H9 (cell line): ENCODE measurements around the gene CARS1. TPM values are rescaled to one million over a fixed set of nuclear protein-coding genes. Genes with fewer than 3 reads are reported as not detected.

ENCODE experiments used
- DNase-seq: peaks from one replicate; pipeline ENCODE4 v3.0.0-alpha.2; 2017
- H2AFZ ChIP-seq: one replicate; pipeline ENCODE4 v1.6.1; 2013; ENCODE audit warnings: mild to moderate bottlenecking, low read length, control low read depth, moderate library complexity
- H2AK5ac ChIP-seq: 2 replicates; pipeline ENCODE4 v1.6.1; 2013; ENCODE audit warnings: low read length, control low read depth, mixed read lengths; ENCODE audit not compliant: insufficient read length
- H2BK120ac ChIP-seq: one replicate; pipeline ENCODE4 v1.6.1; 2013; ENCODE audit warnings: low read depth, mild to moderate bottlenecking, low read length, control low read depth, inconsistent platforms; ENCODE audit not compliant: poor library complexity, severe bottlenecking
- H2BK12ac ChIP-seq: 2 replicates; pipeline ENCODE4 v1.6.1; 2013; ENCODE audit warnings: low read length, control low read depth, mixed read lengths, low read depth; ENCODE audit not compliant: insufficient read length
- H2BK15ac ChIP-seq: 2 replicates; pipeline ENCODE4 v1.6.1; 2013; ENCODE audit warnings: low read depth, low read length, control low read depth
- H2BK20ac ChIP-seq: one replicate; pipeline ENCODE4 v1.6.1; 2013; ENCODE audit warnings: low read depth, mild to moderate bottlenecking, low read length, control low read depth, inconsistent platforms; ENCODE audit not compliant: poor library complexity, severe bottlenecking
- H2BK5ac ChIP-seq: 2 replicates; pipeline ENCODE4 v1.6.1; 2013; ENCODE audit warnings: low read length, control low read depth, mixed read lengths; ENCODE audit not compliant: insufficient read length
- H3K14ac ChIP-seq: 2 replicates; pipeline ENCODE4 v1.6.1; 2013; ENCODE audit warnings: low read length, control low read depth; ENCODE audit not compliant: insufficient read depth
- H3K18ac ChIP-seq: 2 replicates; pipeline ENCODE4 v1.6.1; 2013; ENCODE audit warnings: low read depth, mild to moderate bottlenecking, mixed read lengths, low read length, control low read depth; ENCODE audit not compliant: insufficient read length
- H3K23ac ChIP-seq: 2 replicates; pipeline ENCODE4 v1.6.1; 2013; ENCODE audit warnings: low read length, control low read depth, mixed read lengths, low read depth; ENCODE audit not compliant: insufficient read length
- H3K23me2 ChIP-seq: 2 replicates; pipeline ENCODE4 v1.6.1; 2013; ENCODE audit warnings: low read depth, mild to moderate bottlenecking, mixed read lengths, low read length, control low read depth; ENCODE audit not compliant: insufficient read length, poor library complexity, severe bottlenecking
- H3K27ac ChIP-seq: 2 replicates; pipeline ENCODE4 v1.5.1; 2013; ENCODE audit warnings: low read length, control low read depth, mixed read lengths, low read depth; ENCODE audit not compliant: insufficient read length
- H3K27me3 ChIP-seq: 2 replicates; pipeline ENCODE4 v1.6.1; 2013; ENCODE audit warnings: low read length, control low read depth, inconsistent platforms; ENCODE audit not compliant: insufficient read depth
- H3K4ac ChIP-seq: 2 replicates; pipeline ENCODE4 v1.6.1; 2013; ENCODE audit warnings: low read depth, mild to moderate bottlenecking, control low read depth, inconsistent platforms, low read length, moderate library complexity
- H3K4me1 ChIP-seq: 2 replicates; pipeline ENCODE4 v1.6.1; 2013; ENCODE audit warnings: low read length, control low read depth, inconsistent platforms; ENCODE audit not compliant: insufficient read depth
- H3K4me2 ChIP-seq: 2 replicates; pipeline ENCODE4 v1.6.1; 2013; ENCODE audit warnings: low read length, control low read depth, mixed read lengths; ENCODE audit not compliant: insufficient read length, insufficient read depth
- H3K56ac ChIP-seq: 2 replicates; pipeline ENCODE4 v1.6.1; 2013; ENCODE audit warnings: low read depth, mild to moderate bottlenecking, mixed read lengths, low read length, control low read depth; ENCODE audit not compliant: insufficient read length
- H3K79me1 ChIP-seq: 2 replicates; pipeline ENCODE4 v1.6.1; 2013; ENCODE audit warnings: low read depth, mild to moderate bottlenecking, moderate library complexity, low read length, control low read depth, inconsistent platforms; ENCODE audit not compliant: insufficient read depth, poor library complexity, severe bottlenecking
- H3K79me2 ChIP-seq: 2 replicates; pipeline ENCODE4 v1.6.1; 2013; ENCODE audit warnings: low read length, control low read depth, inconsistent platforms; ENCODE audit not compliant: insufficient read depth
- H3K9ac ChIP-seq: 2 replicates; pipeline ENCODE4 v1.6.1; 2013; ENCODE audit warnings: low read length, control low read depth, mixed read lengths; ENCODE audit not compliant: insufficient read length; ENCODE audit errors: extremely low read depth
- H3K9me3 ChIP-seq: one replicate; pipeline ENCODE4 v1.6.1; 2013; ENCODE audit warnings: low read depth, low read length, inconsistent platforms; ENCODE audit not compliant: control insufficient read depth
- H3T11ph ChIP-seq: one replicate; pipeline ENCODE4 v1.6.1; 2013; ENCODE audit warnings: mild to moderate bottlenecking, low read length, control low read depth, inconsistent platforms
- H4K20me1 ChIP-seq: one replicate; pipeline ENCODE4 v1.6.1; 2013; ENCODE audit not compliant: control insufficient read depth, insufficient read length, insufficient read depth
- H4K5ac ChIP-seq: 2 replicates; pipeline ENCODE4 v1.6.1; 2013; ENCODE audit warnings: low read depth, mild to moderate bottlenecking, mixed read lengths, low read length, control low read depth; ENCODE audit not compliant: insufficient read length
- H4K8ac ChIP-seq: replicated peaks from 2 replicates; pipeline ENCODE4 v1.6.1; 2013; ENCODE audit warnings: low read length, control low read depth, mixed read lengths, low read depth; ENCODE audit not compliant: insufficient read length
- H4K91ac ChIP-seq: 2 replicates; pipeline ENCODE4 v1.6.1; 2013; ENCODE audit warnings: low read depth, mild to moderate bottlenecking, moderate library complexity, mixed read lengths, low read length, control low read depth; ENCODE audit not compliant: insufficient read length
- H3K27ac Mint-ChIP-seq, 3 experiments: 2 replicates in 2 of 3; 3 replicates in 1 of 3; pipeline ENCODE4 v1.8.0; 2020 to 2021; ENCODE audit warnings: mixed read lengths in 3 of 3, mild to moderate bottlenecking in 1 of 3, moderate library complexity in 1 of 3
- H3K27me3 Mint-ChIP-seq: 2 replicates; pipeline ENCODE4 v1.8.0; 2021; ENCODE audit warnings: low read depth, mild to moderate bottlenecking, moderate library complexity, mixed read lengths
- H3K36me3 Mint-ChIP-seq, 3 experiments: 2 replicates in 2 of 3; 3 replicates in 1 of 3; pipeline ENCODE4 v1.8.0; 2020 to 2021; ENCODE audit warnings: low read depth in 3 of 3, mixed read lengths in 3 of 3; ENCODE audit not compliant: insufficient read depth in 1 of 3
- H3K4me1 Mint-ChIP-seq, 2 experiments: 2 replicates each; pipeline ENCODE4 v1.8.0; 2020; ENCODE audit warnings: mixed read lengths in 2 of 2
- H3K4me3 Mint-ChIP-seq, 2 experiments: 2 replicates in 1 of 2; 3 replicates in 1 of 2; pipeline ENCODE4 v1.8.0; 2020 to 2021; ENCODE audit warnings: mild to moderate bottlenecking in 2 of 2, mixed read lengths in 2 of 2, moderate library complexity in 1 of 2
- H3K9me3 Mint-ChIP-seq, 2 experiments: 2 replicates in 1 of 2; 3 replicates in 1 of 2; pipeline ENCODE4 v1.8.0; 2020; ENCODE audit warnings: mild to moderate bottlenecking in 2 of 2, mixed read lengths in 2 of 2, moderate library complexity in 1 of 2
- WGBS: extraction: QIAGEN DNeasy Blood & Tissue Kit; methylation state at CpG from one replicate; pipeline ENCODE4 v1.1.7; 2013; ENCODE audit warnings: missing lambda C conversion rate, low lambda C conversion rate, mixed read lengths; ENCODE audit not compliant: insufficient read length; ENCODE audit errors: extremely low coverage; 5-methylcytosine and 5-hydroxymethylcytosine counted together
- total RNA-seq: library from RNA; stranded (reverse); gene quantifications from 2 replicates; pipeline ENCODE4 v1.2.1, GENCODE V29; 2021
- TF ChIP-seq, protein P1 (sequence below): fragments of 200-600 bp; sonication (generic); conservative IDR thresholded peaks from 3 replicates; pipeline ENCODE4 v1.8.0; 2021; ENCODE audit warnings: antibody characterized with exemption, mild to moderate bottlenecking

Gene CARS1
- total RNA-seq, 1 experiment from 2014 or later: 92.3 TPM

DNA sequence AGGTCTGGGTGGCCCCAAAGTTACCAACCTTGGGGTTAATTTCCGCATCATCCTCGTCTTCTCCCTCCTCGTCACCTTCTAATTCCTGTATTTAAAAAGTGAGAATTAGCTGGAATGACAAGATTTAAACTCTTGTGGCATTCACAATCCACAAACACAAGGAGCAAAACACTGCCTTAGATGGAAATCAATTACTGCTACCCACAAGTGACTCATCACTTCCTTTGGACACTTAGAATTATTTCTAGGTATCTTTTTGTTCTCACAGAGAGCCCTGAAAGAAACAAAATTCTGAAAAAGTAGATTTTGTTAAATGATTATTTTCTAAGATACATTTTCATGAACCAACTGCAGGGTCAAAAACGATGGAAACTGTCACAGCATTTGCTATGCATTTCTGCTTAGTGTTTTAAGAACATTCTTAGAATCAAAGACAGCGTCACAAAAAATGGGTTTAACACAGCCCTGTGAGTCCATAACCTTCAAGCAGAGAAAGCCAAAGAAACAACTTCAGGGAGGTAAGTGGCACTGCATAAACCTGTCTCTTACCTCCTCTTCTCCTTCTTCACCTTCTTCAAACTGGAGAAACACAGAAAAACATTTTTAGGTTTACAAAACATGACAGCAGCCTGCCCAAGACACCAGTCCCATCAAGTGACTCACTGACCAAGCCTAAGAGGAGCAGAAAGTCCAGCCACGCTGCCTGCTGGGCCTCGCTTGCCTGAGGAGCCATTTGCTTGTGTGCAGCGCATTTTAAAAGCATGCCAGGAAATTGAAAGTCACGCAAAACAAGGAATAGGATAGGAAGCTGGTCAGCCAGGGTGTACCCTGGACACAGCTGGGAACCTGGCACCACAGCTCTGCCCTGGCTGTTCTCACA, 105.8 kb downstream of the CARS1 start:
- Histone ChIP-seq H2AFZ (no peak overlapping the region), H4K20me1 (no peaks in the 10 kb centered on the region), H3K79me2 (no peaks in the 10 kb centered on the region; the same call in 1 of the 2 replicates), H3K4me1 (peaks cover 2% of the 10 kb centered on the region; the same call in 1 of the 2 replicates), H3K4me2 (no peak overlapping the region), H2BK120ac (no peak overlapping the region), H3K27me3 (no peaks in the 10 kb centered on the region), H3K27ac (no peak overlapping the region), H3K79me1 (no peaks in the 10 kb centered on the region), H2AK5ac (no peak overlapping the region), H3K4ac (no peak overlapping the region), H4K5ac (no peak overlapping the region), H2BK5ac (no peak overlapping the region), H3K18ac (no peak overlapping the region), H4K8ac (no peak overlapping the region), H3T11ph (no peak overlapping the region), H2BK15ac (no peak overlapping the region), H2BK20ac (no peak overlapping the region), H3K14ac (no peak overlapping the region), H2BK12ac (no peak overlapping the region), H3K23ac (no peak overlapping the region), H3K56ac (no peak overlapping the region), H3K23me2 (no peaks in the 10 kb centered on the region), H3K9ac (no peak overlapping the region), H3K9me3 (no peaks in the 10 kb centered on the region), H4K91ac (no peak overlapping the region)
- Mint-ChIP-seq H3K27me3 (no peaks in the 10 kb centered on the region; the same call in 1 of the 2 replicates), H3K4me1 (peaks cover 17 to 23% of the 10 kb centered on the region in 2 experiments), H3K36me3 (peaks cover 68 to 98% (median 89%) of the 10 kb centered on the region in 3 experiments), H3K9me3 (no peaks in the 10 kb centered on the region), H3K4me3 (no peak overlapping the region), H3K27ac (peak overlapping the region in 2 of 3 experiments; percentile 35 to 45; a peak in 2 of 7 replicates)
- DNase-seq: no peak
- TF ChIP-seq, protein P1, sequence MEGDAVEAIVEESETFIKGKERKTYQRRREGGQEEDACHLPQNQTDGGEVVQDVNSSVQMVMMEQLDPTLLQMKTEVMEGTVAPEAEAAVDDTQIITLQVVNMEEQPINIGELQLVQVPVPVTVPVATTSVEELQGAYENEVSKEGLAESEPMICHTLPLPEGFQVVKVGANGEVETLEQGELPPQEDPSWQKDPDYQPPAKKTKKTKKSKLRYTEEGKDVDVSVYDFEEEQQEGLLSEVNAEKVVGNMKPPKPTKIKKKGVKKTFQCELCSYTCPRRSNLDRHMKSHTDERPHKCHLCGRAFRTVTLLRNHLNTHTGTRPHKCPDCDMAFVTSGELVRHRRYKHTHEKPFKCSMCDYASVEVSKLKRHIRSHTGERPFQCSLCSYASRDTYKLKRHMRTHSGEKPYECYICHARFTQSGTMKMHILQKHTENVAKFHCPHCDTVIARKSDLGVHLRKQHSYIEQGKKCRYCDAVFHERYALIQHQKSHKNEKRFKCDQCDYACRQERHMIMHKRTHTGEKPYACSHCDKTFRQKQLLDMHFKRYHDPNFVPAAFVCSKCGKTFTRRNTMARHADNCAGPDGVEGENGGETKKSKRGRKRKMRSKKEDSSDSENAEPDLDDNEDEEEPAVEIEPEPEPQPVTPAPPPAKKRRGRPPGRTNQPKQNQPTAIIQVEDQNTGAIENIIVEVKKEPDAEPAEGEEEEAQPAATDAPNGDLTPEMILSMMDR: no peak
- WGBS: no CpG with 5 or more reads among the region's 9 CpGs

Other genes with a start within 250 kb of the CARS1 start
- 15.4 and 17.8 TPM in 2 replicates for gene CDKN1C, start 171.6 kb downstream of the CARS1 start, total RNA-seq
- 41.5 and 42.8 TPM in 2 replicates for gene PHLDA2, start 128.0 kb downstream of the CARS1 start, total RNA-seq
- 212 and 217 TPM in 2 replicates for gene NAP1L4, start 65.1 kb downstream of the CARS1 start, total RNA-seq
- gene OSBPL5, start 107.9 kb upstream of the CARS1 start, total RNA-seq: 11.1 and 16.1 TPM in 2 replicates
- not detected in 2 replicates for gene MRGPRG, start 161.4 kb upstream of the CARS1 start, total RNA-seq
- not detected in 2 replicates for gene MRGPRE, start 175.0 kb upstream of the CARS1 start, total RNA-seq